ENCODE results near the gene SPOUT1.

SPOUT1 gene

GRCh38 chr9:128809831-128810230, 19.8 kb downstream of the SPOUT1 start:
- no peaks in the 10 kb centered on the region for H3K79me2 ChIP-seq (ENCODE audit: insufficient read depth, low read length)
- H3K9ac ChIP-seq (ENCODE audit: low read depth, low read length, poor library complexity, severe bottlenecking), result no peak overlapping the region

GRCh38 chr9:128809036-128809599, 20.5 kb downstream of the SPOUT1 start:
- H3K36me3 ChIP-seq (ENCODE audit: insufficient read depth, low read length), result peaks cover 6% of the 10 kb centered on the region; the same call in 1 of the 2 replicates
- H3K9me3 ChIP-seq (ENCODE audit: insufficient read depth, low read depth, low read length), result no peaks in the 10 kb centered on the region
- no peaks in the 10 kb centered on the region for H3F3A ChIP-seq (ENCODE audit: low read depth)
- H4K20me1 ChIP-seq (ENCODE audit: insufficient read depth, low read length, poor library complexity, severe bottlenecking), result no peaks in the 10 kb centered on the region
- TF ChIP-seq CTCF (conservative IDR thresholded peaks at IDR 0.05; ENCODE audit: low read length) (no peak), EZH2phosphoT487 (IDR thresholded peaks at IDR 0.05; ENCODE audit: borderline replicate concordance) (no peak)
- H3K9ac ChIP-seq (ENCODE audit: low read depth, low read length, poor library complexity, severe bottlenecking), result no peak overlapping the region
- H3K4me2 ChIP-seq (ENCODE audit: low read depth, low read length, poor library complexity, severe bottlenecking), result no peak overlapping the region
- H3K27me3 ChIP-seq (ENCODE audit: insufficient read depth, low read length, poor library complexity, severe bottlenecking), result no peaks in the 10 kb centered on the region
- H3K9me2 ChIP-seq (replicated peaks; ENCODE audit: low read depth, low read length), result no peaks in the 10 kb centered on the region
- H3K4me3 ChIP-seq (ENCODE audit: low read length, poor library complexity, severe bottlenecking), result no peak overlapping the region
- H2AFZ ChIP-seq (ENCODE audit: low read length), result no peak overlapping the region
- H3K79me2 ChIP-seq (ENCODE audit: insufficient read depth, low read length), result no peaks in the 10 kb centered on the region
- no peaks in the 10 kb centered on the region for H3K4me1 ChIP-seq (ENCODE audit: insufficient read depth, low read length, poor library complexity, severe bottlenecking)

More at GRCh38 chr9:128809831-128810230, 19.8 kb downstream of the SPOUT1 start:
- H3K4me2 ChIP-seq (ENCODE audit: low read depth, low read length, poor library complexity, severe bottlenecking), result no peak overlapping the region
- no peaks in the 10 kb centered on the region for H4K20me1 ChIP-seq (ENCODE audit: insufficient read depth, low read length, poor library complexity, severe bottlenecking)
- H3K27me3 ChIP-seq (ENCODE audit: insufficient read depth, low read length, poor library complexity, severe bottlenecking), result no peaks in the 10 kb centered on the region
- H3K4me3 ChIP-seq (ENCODE audit: low read length, poor library complexity, severe bottlenecking), result no peak overlapping the region
- H3K36me3 ChIP-seq (ENCODE audit: insufficient read depth, low read length), result peaks cover 6% of the 10 kb centered on the region; the same call in 1 of the 2 replicates
- H3F3A ChIP-seq (ENCODE audit: low read depth), result no peaks in the 10 kb centered on the region
- no peak overlapping the region for H2AFZ ChIP-seq (ENCODE audit: low read length)
- no peaks in the 10 kb centered on the region for H3K4me1 ChIP-seq (ENCODE audit: insufficient read depth, low read length, poor library complexity, severe bottlenecking)
- TF ChIP-seq EZH2phosphoT487 (IDR thresholded peaks at IDR 0.05; ENCODE audit: borderline replicate concordance) (no peak), CTCF (conservative IDR thresholded peaks at IDR 0.05; ENCODE audit: low read length) (0 out of 2 replicates have a peak, but pooled peaks have one; percentile 16)
- H3K9me2 ChIP-seq (replicated peaks; ENCODE audit: low read depth, low read length), result no peaks in the 10 kb centered on the region
- no peaks in the 10 kb centered on the region for H3K9me3 ChIP-seq (ENCODE audit: insufficient read depth, low read depth, low read length)

GRCh38 chr9:128808543-128808942, 21.1 kb downstream of the SPOUT1 start:
- no peaks in the 10 kb centered on the region for H3K4me1 ChIP-seq (ENCODE audit: insufficient read depth, low read length, poor library complexity, severe bottlenecking)
- no peaks in the 10 kb centered on the region for H3K9me3 ChIP-seq (ENCODE audit: insufficient read depth, low read depth, low read length)
- H4K20me1 ChIP-seq (ENCODE audit: insufficient read depth, low read length, poor library complexity, severe bottlenecking), result no peaks in the 10 kb centered on the region
- no peak overlapping the region for H2AFZ ChIP-seq (ENCODE audit: low read length)
- H3K27me3 ChIP-seq (ENCODE audit: insufficient read depth, low read length, poor library complexity, severe bottlenecking), result no peaks in the 10 kb centered on the region
- H3K9ac ChIP-seq (ENCODE audit: low read depth, low read length, poor library complexity, severe bottlenecking), result no peak overlapping the region
- no peaks in the 10 kb centered on the region for H3K79me2 ChIP-seq (ENCODE audit: insufficient read depth, low read length)
- H3K4me3 ChIP-seq (ENCODE audit: low read length, poor library complexity, severe bottlenecking), result no peak overlapping the region
- no peaks in the 10 kb centered on the region for H3F3A ChIP-seq (ENCODE audit: low read depth)
- H3K36me3 ChIP-seq (ENCODE audit: insufficient read depth, low read length), result peaks cover 6% of the 10 kb centered on the region; the same call in 1 of the 2 replicates
- H3K9me2 ChIP-seq (replicated peaks; ENCODE audit: low read depth, low read length), result no peaks in the 10 kb centered on the region
- H3K4me2 ChIP-seq (ENCODE audit: low read depth, low read length, poor library complexity, severe bottlenecking), result no peak overlapping the region
- no peak for TF ChIP-seq EZH2phosphoT487 (IDR thresholded peaks at IDR 0.05; ENCODE audit: borderline replicate concordance)
- no peak for TF ChIP-seq CTCF (conservative IDR thresholded peaks at IDR 0.05; ENCODE audit: low read length)
